Osteocyte (in vitro differentiated cells): ENCODE measurements around the gene DLX4. TPM values are rescaled to one million over a fixed set of nuclear protein-coding genes. Genes with fewer than 3 reads are reported as not detected.

Experiments
- DNase-seq: peaks from one replicate; pipeline ENCODE4 v3.0.0; 2021; ENCODE audit warnings: mixed read lengths; ENCODE audit not compliant: unreplicated experiment; ENCODE audit errors: extremely low spot score
- H3K27ac Mint-ChIP-seq: one replicate; pipeline ENCODE4 v1.8.0; 2021; ENCODE audit warnings: mild to moderate bottlenecking, mixed read lengths; ENCODE audit not compliant: unreplicated experiment
- H3K27me3 Mint-ChIP-seq: one replicate; pipeline ENCODE4 v1.8.0; 2021; ENCODE audit warnings: mixed read lengths; ENCODE audit not compliant: unreplicated experiment
- H3K36me3 Mint-ChIP-seq: one replicate; pipeline ENCODE4 v1.8.0; 2021; ENCODE audit warnings: mixed read lengths; ENCODE audit not compliant: unreplicated experiment
- H3K4me1 Mint-ChIP-seq: one replicate; pipeline ENCODE4 v1.8.0; 2021; ENCODE audit warnings: mixed read lengths; ENCODE audit not compliant: unreplicated experiment
- H3K4me3 Mint-ChIP-seq: one replicate; pipeline ENCODE4 v1.8.0; 2021; ENCODE audit warnings: mild to moderate bottlenecking, moderate library complexity, mixed read lengths; ENCODE audit not compliant: unreplicated experiment
- H3K9me3 Mint-ChIP-seq: one replicate; pipeline ENCODE4 v1.8.0; 2021; ENCODE audit warnings: mixed read lengths; ENCODE audit not compliant: unreplicated experiment
- total RNA-seq: library from RNA; stranded (reverse); gene quantifications from 2 replicates; pipeline ENCODE4 v1.2.1, GENCODE V29; 2021
- TF ChIP-seq, protein P1 (sequence below): fragments of 200-600 bp; sonication (generic); IDR thresholded peaks from 2 replicates; pipeline ENCODE4 v1.5.0; 2021; ENCODE audit warnings: antibody characterized with exemption, mild to moderate bottlenecking, moderate library complexity

DLX4 gene
- total RNA-seq, 1 donor from 2014 or later: not detected

GRCh38 chr17:49987681-49988441 lies 18.9 kb downstream of the DLX4 start:
- no peaks in the 10 kb centered on the region for H3K36me3 Mint-ChIP-seq
- H3K4me3 Mint-ChIP-seq: no peak overlapping the region
- peaks cover 2% of the 10 kb centered on the region for H3K4me1 Mint-ChIP-seq
- H3K9me3 Mint-ChIP-seq: no peaks in the 10 kb centered on the region
- DNase-seq: no peak
- TF ChIP-seq, protein P1, sequence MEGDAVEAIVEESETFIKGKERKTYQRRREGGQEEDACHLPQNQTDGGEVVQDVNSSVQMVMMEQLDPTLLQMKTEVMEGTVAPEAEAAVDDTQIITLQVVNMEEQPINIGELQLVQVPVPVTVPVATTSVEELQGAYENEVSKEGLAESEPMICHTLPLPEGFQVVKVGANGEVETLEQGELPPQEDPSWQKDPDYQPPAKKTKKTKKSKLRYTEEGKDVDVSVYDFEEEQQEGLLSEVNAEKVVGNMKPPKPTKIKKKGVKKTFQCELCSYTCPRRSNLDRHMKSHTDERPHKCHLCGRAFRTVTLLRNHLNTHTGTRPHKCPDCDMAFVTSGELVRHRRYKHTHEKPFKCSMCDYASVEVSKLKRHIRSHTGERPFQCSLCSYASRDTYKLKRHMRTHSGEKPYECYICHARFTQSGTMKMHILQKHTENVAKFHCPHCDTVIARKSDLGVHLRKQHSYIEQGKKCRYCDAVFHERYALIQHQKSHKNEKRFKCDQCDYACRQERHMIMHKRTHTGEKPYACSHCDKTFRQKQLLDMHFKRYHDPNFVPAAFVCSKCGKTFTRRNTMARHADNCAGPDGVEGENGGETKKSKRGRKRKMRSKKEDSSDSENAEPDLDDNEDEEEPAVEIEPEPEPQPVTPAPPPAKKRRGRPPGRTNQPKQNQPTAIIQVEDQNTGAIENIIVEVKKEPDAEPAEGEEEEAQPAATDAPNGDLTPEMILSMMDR: no peak
- peaks cover 72% of the 10 kb centered on the region for H3K27me3 Mint-ChIP-seq
- no peak overlapping the region for H3K27ac Mint-ChIP-seq

DNA sequence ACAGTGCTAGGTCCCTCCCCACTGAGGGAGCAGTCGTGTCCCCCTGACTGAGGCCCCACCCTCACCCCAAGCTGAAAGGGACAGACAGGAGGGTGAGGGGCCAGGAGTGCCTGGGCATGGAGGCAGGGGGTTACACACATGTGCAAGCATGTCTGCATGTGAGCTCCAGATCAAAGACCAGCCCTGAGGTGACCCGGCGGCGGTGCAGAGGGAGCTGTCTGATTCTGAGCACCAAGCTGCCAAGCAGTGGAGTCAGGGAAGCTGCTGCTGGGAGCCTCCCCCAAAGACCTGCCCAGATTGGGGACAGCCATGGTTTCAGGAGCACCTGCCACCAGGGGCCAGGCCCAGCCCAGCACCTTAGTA lies 20.5 kb downstream of the DLX4 start:
- Mint-ChIP-seq H3K4me1 (peaks cover 8% of the 10 kb centered on the region), H3K27ac (no peak overlapping the region), H3K27me3 (peaks cover 69% of the 10 kb centered on the region), H3K4me3 (no peak overlapping the region), H3K36me3 (no peaks in the 10 kb centered on the region), H3K9me3 (no peaks in the 10 kb centered on the region)
- no peak for DNase-seq
- TF ChIP-seq, protein P1: no peak

DNA sequence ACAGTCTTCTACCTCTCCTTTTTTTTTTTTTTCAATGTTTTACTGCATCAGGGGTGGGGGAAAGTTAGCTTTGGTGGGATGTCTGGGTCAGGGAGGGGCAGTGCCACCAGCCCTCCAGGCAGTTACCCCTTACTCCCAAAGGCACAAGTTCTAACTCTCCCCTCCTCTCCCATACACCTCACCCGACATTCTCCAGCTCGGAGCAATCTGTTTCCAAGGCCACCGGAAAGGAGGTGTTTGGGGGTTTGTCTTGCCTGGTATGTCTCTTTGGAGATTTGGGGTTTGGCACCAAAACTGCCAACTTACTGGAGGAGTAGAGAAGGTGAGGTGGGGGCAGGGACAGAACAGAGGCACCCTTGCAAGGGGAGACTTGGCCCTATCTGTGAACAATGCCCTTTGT lies 21.3 kb downstream of the DLX4 start:
- no peaks in the 10 kb centered on the region for H3K9me3 Mint-ChIP-seq
- TF ChIP-seq, protein P1: no peak
- H3K4me1 Mint-ChIP-seq: peaks cover 17% of the 10 kb centered on the region
- H3K27me3 Mint-ChIP-seq: peaks cover 76% of the 10 kb centered on the region
- no peak overlapping the region for H3K27ac Mint-ChIP-seq
- no peak overlapping the region for H3K4me3 Mint-ChIP-seq
- H3K36me3 Mint-ChIP-seq: no peaks in the 10 kb centered on the region
- DNase-seq: no peak

DNA sequence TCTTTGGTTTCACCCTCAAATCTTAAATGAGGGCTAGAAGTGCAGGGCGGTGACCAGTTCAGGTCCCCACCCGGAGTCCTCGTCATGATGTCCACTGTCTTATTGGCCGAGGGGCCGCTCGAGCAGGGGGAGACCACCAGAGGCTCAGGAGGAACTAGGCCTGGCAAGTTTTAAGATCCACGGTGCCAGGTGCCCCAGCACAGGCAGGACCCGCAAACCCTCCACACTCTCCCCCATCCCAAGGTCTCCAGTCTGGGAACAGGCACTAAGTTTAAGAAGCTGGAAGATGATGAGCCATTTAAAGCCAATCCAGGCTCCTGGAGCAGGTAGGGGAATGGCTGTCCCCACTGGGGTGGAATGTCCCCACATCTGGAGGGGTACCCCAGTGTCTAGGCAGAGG lies 21.9 kb downstream of the DLX4 start:
- H3K27ac Mint-ChIP-seq: no peak overlapping the region
- no peaks in the 10 kb centered on the region for H3K36me3 Mint-ChIP-seq
- H3K27me3 Mint-ChIP-seq: peaks cover 80% of the 10 kb centered on the region
- no peak overlapping the region for H3K4me3 Mint-ChIP-seq
- no peak for DNase-seq
- H3K4me1 Mint-ChIP-seq: peaks cover 18% of the 10 kb centered on the region
- TF ChIP-seq, protein P1: no peak
- H3K9me3 Mint-ChIP-seq: no peaks in the 10 kb centered on the region

DNA sequence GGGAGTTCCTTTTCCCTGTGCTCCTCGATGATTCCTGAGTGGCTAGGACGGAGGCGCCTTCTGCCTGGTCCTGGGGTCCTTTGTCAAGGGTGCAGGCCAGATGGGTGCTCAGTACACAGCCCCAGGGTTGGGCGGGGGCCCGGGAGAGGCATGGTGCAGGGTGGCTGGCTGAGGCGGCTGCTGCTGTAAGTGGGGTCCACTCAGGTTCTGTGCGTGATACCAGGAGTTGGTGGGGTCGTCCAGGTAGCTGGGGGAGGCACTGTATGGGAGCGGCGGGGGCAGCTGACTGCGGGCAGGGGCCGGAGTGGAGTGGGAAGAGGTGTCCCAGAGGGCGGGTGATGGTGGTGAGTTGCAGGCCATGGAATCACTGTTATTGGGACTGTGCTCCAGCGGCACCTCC lies 22.4 kb downstream of the DLX4 start:
- H3K9me3 Mint-ChIP-seq: no peaks in the 10 kb centered on the region
- no peaks in the 10 kb centered on the region for H3K36me3 Mint-ChIP-seq
- H3K27me3 Mint-ChIP-seq: peaks cover 83% of the 10 kb centered on the region
- TF ChIP-seq, protein P1: no peak
- H3K4me3 Mint-ChIP-seq: no peak overlapping the region
- peaks cover 22% of the 10 kb centered on the region for H3K4me1 Mint-ChIP-seq
- no peak overlapping the region for H3K27ac Mint-ChIP-seq
- no peak for DNase-seq
